NT2/D1 (cell line): ENCODE measurements around the gene COA3.

Source experiments
- YY1 ChIP-seq: IDR thresholded peaks from 2 replicates; pipeline ENCODE4 v1.6.1; 2011; ENCODE audit not compliant: insufficient read length, insufficient read depth
- ZNF274 ChIP-seq: IDR thresholded peaks from 2 replicates; pipeline ENCODE4 v1.6.1; 2011; ENCODE audit warnings: mild to moderate bottlenecking, low read depth, low read length

DNA sequence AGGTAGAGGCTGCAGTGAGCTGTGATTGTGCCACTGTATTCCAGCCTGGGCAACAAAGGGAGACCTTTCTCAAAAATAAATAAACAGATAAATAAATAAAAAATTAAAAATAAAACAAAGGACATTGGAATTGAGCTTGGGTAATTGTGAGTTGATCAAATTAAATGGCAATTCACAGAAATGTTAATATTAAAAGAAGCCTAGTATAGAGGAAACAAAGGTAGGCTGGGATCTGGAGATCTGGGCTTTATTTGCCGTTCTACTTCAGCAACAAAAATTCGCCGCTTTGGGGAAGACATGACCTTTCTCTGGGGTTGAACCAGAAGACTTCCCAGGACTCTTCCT, 25.6 kb downstream of the COA3 start:
- TF ChIP-seq ZNF274 (no peak), YY1 (no peak)
